Measurements from ENCODE around the gene SYCN. TPM values are rescaled to one million over a fixed set of nuclear protein-coding genes. Genes with fewer than 3 reads are reported as not detected.
"Not testable (repeated sequence)": the region's sequence is repeated elsewhere in the genome, so short reads cannot be mapped to it uniquely, and the experiment has no call there.

The SYCN gene
- total RNA-seq, 1 donor from 2014 or later: not detected

DNA sequence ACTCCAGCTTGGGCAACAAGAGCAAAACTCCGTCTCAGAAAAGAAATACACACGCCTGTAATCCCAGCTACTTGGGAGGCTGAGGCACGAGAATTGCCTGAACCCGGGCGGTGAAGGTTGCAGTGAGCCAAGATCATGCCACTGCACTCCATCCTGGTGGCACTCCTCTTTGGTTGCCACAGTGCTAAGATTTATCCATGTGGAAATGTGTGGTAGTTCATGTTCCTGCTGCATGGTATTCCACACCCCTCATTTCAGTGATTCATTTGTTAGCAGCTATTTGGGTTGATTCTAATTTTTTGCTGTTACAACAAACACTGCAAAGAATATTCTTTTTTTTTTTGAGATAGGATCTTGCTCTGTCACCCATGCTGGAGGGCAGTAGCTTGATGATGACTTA is 28.6 kb upstream of the SYCN start:
- H3K36me3 Mint-ChIP-seq: no peaks in the 10 kb centered on the region
- H3K27me3 Mint-ChIP-seq: peaks cover 32% of the 10 kb centered on the region
- TF ChIP-seq, protein P1, sequence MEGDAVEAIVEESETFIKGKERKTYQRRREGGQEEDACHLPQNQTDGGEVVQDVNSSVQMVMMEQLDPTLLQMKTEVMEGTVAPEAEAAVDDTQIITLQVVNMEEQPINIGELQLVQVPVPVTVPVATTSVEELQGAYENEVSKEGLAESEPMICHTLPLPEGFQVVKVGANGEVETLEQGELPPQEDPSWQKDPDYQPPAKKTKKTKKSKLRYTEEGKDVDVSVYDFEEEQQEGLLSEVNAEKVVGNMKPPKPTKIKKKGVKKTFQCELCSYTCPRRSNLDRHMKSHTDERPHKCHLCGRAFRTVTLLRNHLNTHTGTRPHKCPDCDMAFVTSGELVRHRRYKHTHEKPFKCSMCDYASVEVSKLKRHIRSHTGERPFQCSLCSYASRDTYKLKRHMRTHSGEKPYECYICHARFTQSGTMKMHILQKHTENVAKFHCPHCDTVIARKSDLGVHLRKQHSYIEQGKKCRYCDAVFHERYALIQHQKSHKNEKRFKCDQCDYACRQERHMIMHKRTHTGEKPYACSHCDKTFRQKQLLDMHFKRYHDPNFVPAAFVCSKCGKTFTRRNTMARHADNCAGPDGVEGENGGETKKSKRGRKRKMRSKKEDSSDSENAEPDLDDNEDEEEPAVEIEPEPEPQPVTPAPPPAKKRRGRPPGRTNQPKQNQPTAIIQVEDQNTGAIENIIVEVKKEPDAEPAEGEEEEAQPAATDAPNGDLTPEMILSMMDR (conservative IDR thresholded peaks at IDR 0.05): no peak
- H3K4me1 Mint-ChIP-seq (ENCODE audit: unreplicated experiment): peaks cover 2% of the 10 kb centered on the region
- no peak overlapping the region for H3K27ac Mint-ChIP-seq
- DNase-seq (ENCODE audit: extremely low spot score, unreplicated experiment): no peak
- no peak overlapping the region for H3K4me3 Mint-ChIP-seq
- H3K9me3 Mint-ChIP-seq: no peaks in the 10 kb centered on the region

DNA sequence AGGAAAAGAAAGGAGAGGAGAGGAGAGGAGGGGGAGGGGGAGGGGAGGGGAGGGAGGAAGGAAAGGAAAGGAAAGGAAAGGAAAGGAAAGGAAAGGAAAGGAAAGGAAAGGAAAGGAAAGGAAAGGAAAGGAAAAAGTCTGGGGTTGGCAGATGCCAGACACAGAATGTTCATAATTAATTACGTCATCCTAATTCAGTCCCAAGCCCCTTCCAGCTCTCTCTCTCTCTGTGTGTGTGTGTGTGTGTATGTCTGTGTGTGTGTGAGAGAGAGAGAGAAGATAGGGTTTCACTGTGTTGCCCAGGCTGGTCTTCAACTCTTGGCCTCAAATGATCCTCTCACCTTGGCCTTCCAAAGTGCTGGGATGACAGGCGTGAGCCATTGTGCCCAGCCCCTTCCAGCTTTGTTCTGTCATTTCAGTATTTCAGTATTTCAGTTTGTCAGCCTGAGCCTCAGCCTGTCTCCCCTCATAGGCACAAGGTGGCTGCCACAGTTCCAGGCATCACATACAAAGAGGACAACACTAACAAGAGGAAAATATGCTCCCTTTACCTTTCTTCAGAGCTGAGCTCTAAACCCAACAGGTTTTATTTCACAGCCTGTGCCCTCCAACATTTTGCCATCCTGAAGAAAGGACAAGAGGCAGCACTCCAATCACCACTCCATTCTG is 26.2 kb upstream of the SYCN start:
- TF ChIP-seq, protein P1 (conservative IDR thresholded peaks at IDR 0.05): no peak
- H3K4me1 Mint-ChIP-seq (ENCODE audit: unreplicated experiment): no peaks in the 10 kb centered on the region
- H3K4me3 Mint-ChIP-seq: no peak overlapping the region
- H3K27me3 Mint-ChIP-seq: peaks cover 43% of the 10 kb centered on the region
- DNase-seq (ENCODE audit: extremely low spot score, unreplicated experiment): no peak
- H3K9me3 Mint-ChIP-seq: no peaks in the 10 kb centered on the region
- H3K27ac Mint-ChIP-seq: no peak overlapping the region
- H3K36me3 Mint-ChIP-seq: no peaks in the 10 kb centered on the region

DNA sequence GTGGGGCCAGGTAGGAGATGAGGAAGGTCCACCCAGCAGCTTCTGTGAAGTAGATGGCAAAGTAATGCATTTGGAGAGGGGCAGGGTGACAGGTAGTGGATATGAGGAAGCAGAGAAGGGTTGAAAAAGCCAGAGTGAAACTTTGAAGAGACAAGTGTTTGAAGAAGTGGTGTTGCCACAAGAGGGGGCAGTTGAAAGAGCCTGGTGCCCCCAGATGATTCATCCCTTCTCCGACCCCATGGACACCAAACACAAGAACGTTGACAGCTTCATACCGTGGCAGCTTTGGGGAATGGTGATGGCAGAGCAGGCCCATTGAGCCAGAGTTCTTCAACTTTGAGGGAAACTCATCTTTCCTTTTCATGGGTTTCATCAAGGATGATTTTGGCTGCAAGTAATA is 20.8 kb upstream of the SYCN start:
- H3K27ac Mint-ChIP-seq: no peak overlapping the region
- no peak for DNase-seq (ENCODE audit: extremely low spot score, unreplicated experiment)
- TF ChIP-seq, protein P1 (conservative IDR thresholded peaks at IDR 0.05): no peak

DNA sequence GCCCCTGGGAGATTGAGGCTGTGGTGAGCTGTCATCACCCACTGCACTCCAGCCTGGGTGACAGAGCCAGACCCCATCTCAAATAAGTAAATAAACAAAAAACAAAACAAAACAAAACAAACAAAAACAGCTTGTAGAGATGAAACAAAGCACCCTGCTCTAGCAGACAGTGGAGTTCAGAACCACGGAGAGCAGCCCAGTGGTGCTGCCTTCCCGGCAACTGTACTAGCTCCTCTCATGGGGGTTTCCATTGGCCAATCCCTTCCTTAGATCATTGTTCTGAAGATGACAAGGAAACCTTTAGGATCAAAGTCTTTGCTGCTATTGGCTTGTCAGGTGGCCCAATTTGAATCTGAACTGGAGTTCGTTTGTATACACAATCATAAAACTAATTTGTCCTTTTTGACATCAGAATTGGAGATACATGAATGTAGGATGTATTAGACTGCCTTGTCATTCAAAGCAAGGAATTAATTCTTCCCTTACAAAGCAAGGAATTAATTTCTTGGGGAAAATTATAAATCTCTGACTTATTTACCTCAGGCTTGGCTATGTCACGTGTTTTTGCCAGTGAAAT is 19.7 kb upstream of the SYCN start:
- DNase-seq (ENCODE audit: extremely low spot score, unreplicated experiment): no peak
- Mint-ChIP-seq H3K9me3 (no peaks in the 10 kb centered on the region), H3K27ac (no peak overlapping the region), H3K36me3 (no peaks in the 10 kb centered on the region), H3K4me3 (no peak overlapping the region), H3K27me3 (peaks cover 61% of the 10 kb centered on the region), H3K4me1 (ENCODE audit: unreplicated experiment) (no peaks in the 10 kb centered on the region)
- TF ChIP-seq, protein P1 (conservative IDR thresholded peaks at IDR 0.05): no peak

More for the DNA sequence above, 20.8 kb upstream of the SYCN start:
- no peak overlapping the region for H3K4me3 Mint-ChIP-seq
- H3K9me3 Mint-ChIP-seq: no peaks in the 10 kb centered on the region
- no peaks in the 10 kb centered on the region for H3K4me1 Mint-ChIP-seq (ENCODE audit: unreplicated experiment)
- peaks cover 56% of the 10 kb centered on the region for H3K27me3 Mint-ChIP-seq
- no peaks in the 10 kb centered on the region for H3K36me3 Mint-ChIP-seq

DNA sequence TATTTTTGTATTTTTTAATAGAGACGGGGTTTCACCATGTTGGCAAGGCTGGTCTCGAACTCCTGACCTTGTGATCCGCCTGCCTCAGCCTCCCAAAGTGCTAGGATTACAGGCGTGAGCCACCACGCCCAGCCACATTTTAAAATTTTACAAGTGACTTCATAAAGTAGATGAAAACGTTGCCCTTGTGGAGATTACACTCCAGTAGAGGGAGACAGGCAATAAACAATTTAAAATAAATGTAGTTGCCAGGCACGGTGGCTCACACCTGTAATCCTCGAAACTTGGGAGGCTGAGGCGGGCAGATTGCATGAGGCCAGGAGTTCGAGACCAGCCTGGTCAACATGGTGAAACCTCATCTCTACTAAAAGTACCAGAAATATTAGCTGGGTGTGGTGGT is 15.0 kb upstream of the SYCN start:
- H3K27ac Mint-ChIP-seq; H3K9me3 Mint-ChIP-seq; DNase-seq (ENCODE audit: extremely low spot score, unreplicated experiment); H3K4me3 Mint-ChIP-seq; H3K36me3 Mint-ChIP-seq; H3K4me1 Mint-ChIP-seq (ENCODE audit: unreplicated experiment): not testable (repeated sequence)
- peaks cover 45% of the 10 kb centered on the region for H3K27me3 Mint-ChIP-seq

DNA sequence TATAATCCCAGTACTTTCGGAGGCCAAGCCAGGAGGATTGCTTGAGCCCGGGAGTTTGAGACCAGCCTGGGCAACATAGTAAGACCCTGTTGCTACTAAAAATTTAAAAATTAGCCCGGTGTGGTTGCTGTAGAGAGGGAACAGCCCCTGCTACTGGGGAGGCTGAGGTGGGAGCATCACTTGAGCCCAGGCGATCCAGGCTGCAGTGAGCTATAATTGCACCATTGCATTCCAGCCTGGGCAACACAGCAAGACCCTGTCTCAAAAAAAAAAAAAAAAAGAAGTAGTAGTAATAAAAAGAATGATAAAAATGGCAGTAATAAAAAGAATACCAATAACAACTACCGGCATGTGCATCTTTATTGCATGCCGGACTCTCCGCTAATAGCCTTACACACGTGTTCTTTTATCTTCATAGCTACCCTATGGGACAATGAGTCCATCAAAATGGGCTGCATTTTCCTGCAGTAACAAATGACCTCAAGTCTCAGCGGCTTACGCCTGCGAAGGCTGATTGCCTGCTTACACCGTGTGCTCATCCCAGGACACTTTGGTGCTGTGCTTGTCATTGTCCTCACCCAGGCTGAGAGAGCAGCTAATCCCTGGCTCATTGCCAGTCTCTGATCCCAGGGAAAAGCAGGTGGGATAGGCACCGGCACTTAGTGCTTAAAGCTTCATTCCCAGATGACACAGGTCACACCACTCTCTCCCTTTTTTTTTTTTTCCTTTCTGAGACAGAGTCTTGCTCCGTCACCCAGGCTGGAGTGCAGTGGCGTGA is 14.4 kb upstream of the SYCN start:
- H3K27ac Mint-ChIP-seq: no peak overlapping the region
- no peaks in the 10 kb centered on the region for H3K4me1 Mint-ChIP-seq (ENCODE audit: unreplicated experiment)
- peaks cover 40% of the 10 kb centered on the region for H3K27me3 Mint-ChIP-seq
- DNase-seq (ENCODE audit: extremely low spot score, unreplicated experiment): no peak
- H3K4me3 Mint-ChIP-seq: no peak overlapping the region
- peaks cover 6% of the 10 kb centered on the region for H3K9me3 Mint-ChIP-seq
- TF ChIP-seq, protein P1 (conservative IDR thresholded peaks at IDR 0.05): no peak
- H3K36me3 Mint-ChIP-seq: no peaks in the 10 kb centered on the region
